HepG2 (cell line): ENCODE measurements around the gene DPY19L1. TPM values are rescaled to one million over a fixed set of nuclear protein-coding genes. Genes with fewer than 3 reads are reported as not detected.

Source experiments
- ARID2 ChIP-seq: sonication (generic); formaldehyde crosslinking; IDR thresholded peaks from 2 replicates; pipeline ENCODE4 v1.8.1; 2022; ENCODE audit warnings: mild to moderate bottlenecking, missing genetic modification reagents, borderline replicate concordance
- CCAR2 ChIP-seq: fragments of 200-400 bp; formaldehyde crosslinking; optimal IDR thresholded peaks from 2 replicates; pipeline ENCODE3; 2018; ENCODE audit warnings: low read depth, mild to moderate bottlenecking, low read length, moderate library complexity
- ETV5 ChIP-seq: IDR thresholded peaks from 2 replicates; pipeline ENCODE4 v1.6.1; 2018; ENCODE audit warnings: missing biosample characterization, missing genetic modification reagents, inconsistent platforms, borderline replicate concordance
- HOMEZ ChIP-seq: IDR thresholded peaks from 2 replicates; pipeline ENCODE4 v1.6.1; 2016; ENCODE audit warnings: low read depth
- JUNB ChIP-seq: sonication (generic); formaldehyde crosslinking; IDR thresholded peaks from 2 replicates; pipeline ENCODE4 v1.8.0; 2022; ENCODE audit warnings: missing genetic modification reagents, mild to moderate bottlenecking, borderline replicate concordance
- KDM5B ChIP-seq: sonication (generic); formaldehyde crosslinking; IDR thresholded peaks from 2 replicates; pipeline ENCODE4 v1.4.0; 2020; ENCODE audit warnings: missing genetic modification reagents, mild to moderate bottlenecking, borderline replicate concordance
- KMT2A ChIP-seq: sonication (generic); formaldehyde crosslinking; IDR thresholded peaks from 2 replicates; pipeline ENCODE4 v1.4.0; 2020; ENCODE audit warnings: missing genetic modification reagents
- NKX3-1 ChIP-seq: sonication (generic); formaldehyde crosslinking; IDR thresholded peaks from 2 replicates; pipeline ENCODE4 v1.5.0; 2020; ENCODE audit warnings: missing genetic modification reagents
- SKIL ChIP-seq: sonication (generic); formaldehyde crosslinking; IDR thresholded peaks from 2 replicates; pipeline ENCODE4 v1.8.0; 2022; ENCODE audit warnings: missing genetic modification reagents, mild to moderate bottlenecking, moderate library complexity, borderline replicate concordance
- SMARCC2 ChIP-seq: fragments of 450-650 bp; IDR thresholded peaks from 2 replicates; pipeline ENCODE4 v1.6.1; 2017; ENCODE audit warnings: antibody characterized with exemption, mild to moderate bottlenecking
- SP2 ChIP-seq: sonication (generic); formaldehyde crosslinking; IDR thresholded peaks from 2 replicates; pipeline ENCODE4 v1.5.1; 2020; ENCODE audit warnings: mild to moderate bottlenecking, missing genetic modification reagents
- SRSF1 ChIP-seq: fragments of 200-400 bp; formaldehyde crosslinking; optimal IDR thresholded peaks from 2 replicates; pipeline ENCODE3; 2017; ENCODE audit warnings: mild to moderate bottlenecking, low read depth, low read length, moderate library complexity
- SRSF4 ChIP-seq: fragments of 200-400 bp; formaldehyde crosslinking; IDR thresholded peaks from one replicate; pipeline ENCODE4 v1.6.1; 2018; ENCODE audit warnings: mild to moderate bottlenecking, low read depth, low read length, moderate library complexity; ENCODE audit not compliant: poor library complexity, severe bottlenecking
- ZBTB34 ChIP-seq: sonication (generic); formaldehyde crosslinking; IDR thresholded peaks from 2 replicates; pipeline ENCODE4 v1.8.0; 2022; ENCODE audit warnings: mild to moderate bottlenecking, missing genetic modification reagents
- ZNF18 ChIP-seq: sonication (generic); formaldehyde crosslinking; IDR thresholded peaks from 2 replicates; pipeline ENCODE4 v1.8.0; 2022; ENCODE audit warnings: mild to moderate bottlenecking, missing genetic modification reagents; ENCODE audit not compliant: insufficient replicate concordance
- ZNF253 ChIP-seq: sonication (generic); formaldehyde crosslinking; IDR thresholded peaks from 2 replicates; pipeline ENCODE4 v1.8.0; 2022; ENCODE audit warnings: mild to moderate bottlenecking, missing genetic modification reagents, borderline replicate concordance
- ZNF432 ChIP-seq: sonication (generic); formaldehyde crosslinking; IDR thresholded peaks from 2 replicates; pipeline ENCODE4 v1.5.0; 2020; ENCODE audit warnings: missing genetic modification reagents, mild to moderate bottlenecking, borderline replicate concordance
- ZNF468 ChIP-seq: sonication (generic); formaldehyde crosslinking; IDR thresholded peaks from 2 replicates; pipeline ENCODE4 v1.8.0; 2022; ENCODE audit warnings: mild to moderate bottlenecking, moderate library complexity, missing genetic modification reagents
- ZNF572 ChIP-seq: sonication (generic); formaldehyde crosslinking; IDR thresholded peaks from 2 replicates; pipeline ENCODE4 v1.5.1; 2020; ENCODE audit warnings: mild to moderate bottlenecking, missing genetic modification reagents
- ZNF816 ChIP-seq: sonication (generic); formaldehyde crosslinking; IDR thresholded peaks from 2 replicates; pipeline ENCODE4 v1.8.0; 2022; ENCODE audit warnings: missing genetic modification reagents, mild to moderate bottlenecking, borderline replicate concordance
- ZNF883 ChIP-seq: sonication (generic); formaldehyde crosslinking; IDR thresholded peaks from 2 replicates; pipeline ENCODE4 v1.5.1; 2020; ENCODE audit warnings: mild to moderate bottlenecking, missing genetic modification reagents; ENCODE audit errors: not compliant biosample characterization
- polyA plus RNA-seq, 8 experiments: library from polyadenylated mRNA; depleted of rRNA in 3 of 8; stranded (reverse) in 7 of 8; unstranded in 1 of 8; fragments of >200 nt; fragmentation: Illumina TruSeq in 4 of 8; extraction: Trizol in 4 of 8; gene quantifications; 2 replicates each; pipeline versions ENCODE4 v1.2.1 to v1.2.3, GENCODE V29; 2011 to 2016; ENCODE audit warnings: low read depth in 4 of 8, missing spikeins in 1 of 8, mixed read lengths in 1 of 8; ENCODE audit not compliant: insufficient read depth in 1 of 8
- total RNA-seq, 5 experiments: library from RNA; depleted of rRNA; stranded (reverse); fragments of >200 nt; fragmentation: Illumina TruSeq; extraction: Trizol; gene quantifications; 2 replicates each; pipeline ENCODE4 v1.2.3, GENCODE V29; 2016; ENCODE audit warnings: low read depth in 1 of 5

Gene DPY19L1
- total and polyA plus RNA-seq, 2 of the 13 experiments (the other 11 are each of a cell fraction or from before 2014, with no cell fraction given), result 18.9 to 32.6 TPM

- TF ChIP-seq HOMEZ, result no peak
- no peak for TF ChIP-seq SKIL (CRISPR knock-in tag)
- no peak for TF ChIP-seq ZNF572
- peak; percentile 87; the same call in 1 of the 2 replicates for TF ChIP-seq ARID2 (CRISPR knock-in tag)
- TF ChIP-seq ZNF18, result no peak
- no peak for TF ChIP-seq SRSF4
- TF ChIP-seq ZNF468 (CRISPR knock-in tag), result no peak
- TF ChIP-seq KMT2A (CRISPR knock-in tag), result no peak
- no peak for TF ChIP-seq SMARCC2
- TF ChIP-seq ZNF253 (CRISPR knock-in tag), result no peak
- TF ChIP-seq KDM5B (CRISPR knock-in tag), result no peak; the same call in 1 of the 2 replicates
- no peak for TF ChIP-seq SP2 (CRISPR knock-in tag)
- no peak for TF ChIP-seq ZNF432 (CRISPR knock-in tag)
- TF ChIP-seq CCAR2, result no peak
- TF ChIP-seq ZBTB34, result 0 out of 2 replicates have a peak, but pooled peaks have one; percentile 31
- peak; percentile 47; the same call in 1 of the 2 replicates for TF ChIP-seq NKX3-1 (CRISPR knock-in tag)
- TF ChIP-seq SRSF1, result no peak
- peak; percentile 24; the same call in 1 of the 2 replicates for TF ChIP-seq ETV5 (CRISPR knock-in tag)
- TF ChIP-seq JUNB (CRISPR knock-in tag), result no peak
- TF ChIP-seq ZNF816 (CRISPR knock-in tag), result peak; percentile 60; the same call in 1 of the 2 replicates
- TF ChIP-seq ZNF883, result no peak
Measured at GRCh38 chr7:35037526-35038341, 449 bp upstream of the DPY19L1 start (continued).
